PC-9 (cell line): Measurements from ENCODE around the gene ABHD1. TPM values are rescaled to one million over a fixed set of nuclear protein-coding genes. Genes with fewer than 3 reads are reported as not detected.

Experiments
- BruUV-seq: library from RNA; stranded (reverse); fragments of 400-500 nt; replicated peaks from 2 replicates; lab custom pipeline; 2021; lab: Mats Ljungman, UMichigan
- CTCF ChIA-PET: fragments of 300-600 bp; sonication (Branson Sonifier 250); formaldehyde crosslinking; loops from one replicate; lab custom pipeline; 2022; ENCODE audit warnings: antibody characterized with exemption; lab: Charles Lee
- POLR2A ChIA-PET: fragments of 300-600 bp; sonication (Branson Sonifier 250); formaldehyde crosslinking; loops from one replicate; lab custom pipeline; 2022; ENCODE audit warnings: antibody characterized with exemption; ENCODE audit not compliant: unreplicated experiment; lab: Charles Lee
- DNase-seq, 2 experiments: peaks; one replicate each; pipeline versions ENCODE4 v3.0.0 to v3.0.0-alpha.2; 2015 to 2022; ENCODE audit warnings: mixed read lengths in 1 of 2
- H2AFZ ChIP-seq: fragments of 200-600 bp; sonication (generic); 2 replicates; pipeline ENCODE4 v1.8.1; 2017; ENCODE audit warnings: antibody characterized with exemption
- H3F3A ChIP-seq: fragments of 200-600 bp; sonication (generic); 2 replicates; pipeline ENCODE4 v1.8.1; 2017; ENCODE audit warnings: antibody characterized with exemption, mild to moderate bottlenecking, low read depth; ENCODE audit not compliant: insufficient read depth
- H3K27ac ChIP-seq: fragments of 200-600 bp; sonication (generic); 2 replicates; pipeline ENCODE4 v1.6.1; 2016; ENCODE audit warnings: mixed run types
- H3K27me3 ChIP-seq: fragments of 200-600 bp; sonication (generic); 2 replicates; pipeline ENCODE4 v1.6.1; 2016; ENCODE audit warnings: low read depth, mixed run types; ENCODE audit not compliant: insufficient read depth
- H3K36me3 ChIP-seq: fragments of 200-600 bp; sonication (generic); 2 replicates; pipeline ENCODE4 v1.6.1; 2016; ENCODE audit warnings: low read depth, mixed run types
- H3K4me1 ChIP-seq: fragments of 200-600 bp; sonication (generic); replicated peaks from 2 replicates; pipeline ENCODE4 v1.6.1; 2016; ENCODE audit warnings: mixed run types; ENCODE audit not compliant: insufficient read depth
- H3K4me2 ChIP-seq: fragments of 200-600 bp; sonication (generic); 2 replicates; pipeline ENCODE4 v1.6.1; 2017; ENCODE audit warnings: mixed run types
- H3K4me3 ChIP-seq: fragments of 200-600 bp; sonication (generic); 2 replicates; pipeline ENCODE4 v1.6.1; 2016; ENCODE audit warnings: mixed run types
- H3K79me2 ChIP-seq: fragments of 200-600 bp; sonication (generic); 2 replicates; pipeline ENCODE4 v1.6.1; 2017; ENCODE audit warnings: low read depth, mixed run types
- H3K9me2 ChIP-seq: fragments of 200-600 bp; sonication (generic); 2 replicates; pipeline ENCODE4 v1.8.1; 2017; ENCODE audit warnings: mild to moderate bottlenecking; ENCODE audit not compliant: insufficient read depth
- H3K9me3 ChIP-seq: fragments of 200-600 bp; sonication (generic); 2 replicates; pipeline ENCODE4 v1.8.1; 2016; ENCODE audit warnings: low read depth; ENCODE audit not compliant: insufficient read depth
- H4K20me1 ChIP-seq: fragments of 200-600 bp; sonication (generic); 2 replicates; pipeline ENCODE4 v1.8.1; 2017; ENCODE audit not compliant: insufficient read depth
- CTCF ChIP-seq: fragments of 200-600 bp; sonication (generic); conservative IDR thresholded peaks from 2 replicates; pipeline ENCODE4 v1.6.1; 2017; ENCODE audit warnings: mixed run types, antibody characterized with exemption, mild to moderate bottlenecking, moderate library complexity
- EZH2 ChIP-seq: fragments of 200-600 bp; sonication (generic); IDR thresholded peaks from 2 replicates; pipeline ENCODE4 v1.8.0; 2017; ENCODE audit warnings: antibody characterized with exemption, low read depth
- intact Hi-C: fragments of 100-400 bp; cut with micrococcal nuclease; formaldehyde crosslinking; loops from one replicate; pipeline ENCODE4 v1.10.0; 2022; ENCODE audit not compliant: unreplicated experiment
- total RNA-seq: library from RNA; stranded (reverse); gene quantifications from 2 replicates; pipeline ENCODE4 v1.2.3, GENCODE V29; 2021

ABHD1 gene
- total RNA-seq, 1 experiment from 2014 or later, result not detected

- intact Hi-C loops, result no loop called here
- no peak for DNase-seq
- Histone ChIP-seq H3K9me2 (no peaks in the 10 kb centered on the region), H4K20me1 (no peaks in the 10 kb centered on the region), H3K4me2 (no peak overlapping the region), H2AFZ (no peak overlapping the region), H3K9me3 (no peaks in the 10 kb centered on the region), H3K27me3 (peaks cover 53% of the 10 kb centered on the region), H3K27ac (no peak overlapping the region), H3K4me3 (no peak overlapping the region), H3K4me1 (no peaks in the 10 kb centered on the region), H3K79me2 (no peaks in the 10 kb centered on the region), H3F3A (no peaks in the 10 kb centered on the region), H3K36me3 (no peaks in the 10 kb centered on the region)
- no TSS peak for BruUV-seq
- ChIA-PET POLR2A (no interaction called here), CTCF (no interaction called here)
- TF ChIP-seq EZH2, result no peak
- no peak for TF ChIP-seq CTCF
Measured at GRCh38 chr2:27121906-27122305, 1.7 kb upstream of the ABHD1 start.

GRCh38 chr2:27122791-27123190, 824 bp upstream of the ABHD1 start:
- CTCF ChIA-PET, result no interaction called here
- intact Hi-C loops, result no loop called here
- no TSS peak for BruUV-seq
- Histone ChIP-seq H3K27ac (no peak overlapping the region), H3K36me3 (no peaks in the 10 kb centered on the region), H3K4me2 (peak overlapping the region; percentile 84; the same call in 1 of the 2 replicates), H3K79me2 (no peaks in the 10 kb centered on the region), H3F3A (no peaks in the 10 kb centered on the region), H3K9me2 (no peaks in the 10 kb centered on the region), H4K20me1 (no peaks in the 10 kb centered on the region), H2AFZ (no peak overlapping the region), H3K27me3 (peaks cover 53% of the 10 kb centered on the region), H3K4me3 (no peak overlapping the region), H3K4me1 (no peaks in the 10 kb centered on the region), H3K9me3 (no peaks in the 10 kb centered on the region)
- DNase-seq, result no peak
- no peak for TF ChIP-seq EZH2
- POLR2A ChIA-PET, result interaction anchor here (0.6 kb wide), 1 partner anchor 10 kb away, joined by 3 read pairs; no protein-coding TSS in a partner anchor

DNA sequence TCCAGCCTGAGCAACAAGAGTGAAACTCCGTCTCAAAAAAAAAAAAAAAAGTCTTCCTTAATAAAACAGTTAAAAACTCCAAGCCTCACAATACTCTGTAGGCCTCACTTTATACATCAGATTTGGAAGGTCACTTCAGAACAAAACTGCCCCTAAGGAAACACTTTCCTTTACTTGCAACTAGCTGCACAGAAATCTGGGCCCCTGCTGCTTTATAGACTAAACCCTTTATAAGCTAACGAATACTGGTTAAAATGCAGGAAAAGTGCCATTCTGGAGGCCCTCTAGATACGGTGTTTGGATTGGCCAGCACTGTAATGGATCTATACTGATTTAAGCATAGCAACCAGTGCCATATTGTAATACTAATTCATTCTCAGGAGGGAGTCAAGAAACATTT, 1.5 kb downstream of the ABHD1 start:
- intact Hi-C loops, result no loop called here
- TF ChIP-seq EZH2 (no peak), CTCF (no peak)
- Histone ChIP-seq H3F3A (peaks cover 8% of the 10 kb centered on the region; the same call in 1 of the 2 replicates), H4K20me1 (no peaks in the 10 kb centered on the region), H3K79me2 (no peaks in the 10 kb centered on the region), H3K36me3 (no peaks in the 10 kb centered on the region), H2AFZ (no peak overlapping the region), H3K4me3 (no peak overlapping the region), H3K27me3 (peaks cover 42% of the 10 kb centered on the region), H3K9me2 (no peaks in the 10 kb centered on the region), H3K27ac (no peak overlapping the region), H3K4me1 (no peaks in the 10 kb centered on the region), H3K9me3 (no peaks in the 10 kb centered on the region), H3K4me2 (no peak overlapping the region)
- BruUV-seq, result no TSS peak
- ChIA-PET POLR2A (no interaction called here), CTCF (interaction anchor here (0.7 kb wide), 1 partner anchor 24 kb away, joined by 5 read pairs; the partner anchor contains the start of gene TCF23)
- no peak for DNase-seq

DNA sequence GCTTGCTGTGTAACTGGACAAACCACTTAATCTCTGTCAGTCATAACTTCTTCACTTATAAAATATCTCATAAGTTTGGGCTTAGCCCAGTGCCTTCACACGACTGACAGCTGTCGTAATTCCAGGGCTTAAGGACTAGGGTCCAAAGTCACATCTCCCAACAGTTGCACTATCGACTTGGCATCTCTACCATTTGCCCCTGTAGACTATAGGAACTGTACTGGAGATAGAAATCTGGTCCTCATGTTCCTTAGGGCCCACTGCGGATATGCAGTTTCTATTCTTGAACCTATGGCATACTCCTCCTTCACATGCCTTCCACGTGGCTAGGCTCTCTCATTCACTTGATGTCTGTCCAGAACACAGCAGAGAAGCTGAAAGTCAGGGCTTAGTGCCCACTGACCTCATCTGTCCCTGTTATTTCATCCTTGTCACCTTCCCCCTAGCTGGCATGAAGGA, 2.7 kb downstream of the ABHD1 start:
- intact Hi-C loops, result no loop called here
- Histone ChIP-seq H3K9me2 (no peaks in the 10 kb centered on the region), H3F3A (peaks cover 10% of the 10 kb centered on the region; the same call in 1 of the 2 replicates), H3K4me1 (no peaks in the 10 kb centered on the region), H3K27ac (no peak overlapping the region), H3K27me3 (peaks cover 31% of the 10 kb centered on the region), H3K9me3 (no peaks in the 10 kb centered on the region), H3K4me2 (no peak overlapping the region), H3K79me2 (no peaks in the 10 kb centered on the region), H3K4me3 (no peak overlapping the region), H2AFZ (no peak overlapping the region), H3K36me3 (0 out of 2 replicates have a peak, but pooled peaks cover 6% of the 10 kb centered on the region), H4K20me1 (no peaks in the 10 kb centered on the region)
- CTCF ChIA-PET, result no interaction called here
- TF ChIP-seq EZH2, result no peak
- TF ChIP-seq CTCF, result no peak
- POLR2A ChIA-PET, result no interaction called here
- TSS peak; percentile 19 for BruUV-seq
- no peak for DNase-seq
